SKM-1 (cell line): ENCODE measurements around the gene TIMM50.
"Not testable (repeated sequence)": the region's sequence is repeated elsewhere in the genome, so short reads cannot be mapped to it uniquely, and the experiment has no call there.

Experiments
- DNase-seq: peaks from one replicate; lab custom pipeline; 2025; ENCODE audit not compliant: unreplicated experiment; lab: John Stamatoyannopoulos, UW

The TIMM50 gene

GRCh38 chr19:39480337-39481228 is at the start of gene TIMM50:
TSS of gene TIMM50 (plus strand) at chr19:39480838. CDS start at chr19:39480854, 16 bp downstream.
- DNase-seq: peak; percentile 88

DNA sequence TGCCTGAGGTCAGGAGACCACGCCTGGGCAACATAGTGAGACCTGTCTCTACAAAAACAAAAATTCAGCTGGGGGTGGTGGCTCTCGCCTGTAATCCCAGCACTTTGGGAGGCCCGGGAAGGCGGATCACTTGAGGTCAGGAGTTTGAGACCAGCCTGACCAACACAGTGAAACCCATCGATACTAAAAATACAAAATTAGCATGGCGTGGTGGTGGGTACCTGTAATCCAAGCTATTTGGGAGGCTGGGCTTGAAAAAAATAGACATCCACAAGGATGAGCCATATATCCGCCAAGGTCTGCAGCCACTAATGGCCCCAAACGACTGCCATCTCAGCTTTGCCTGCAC is 48.0 kb upstream of the TIMM50 start:
- DNase-seq: no peak

- no peak for DNase-seq
These were observed 47.1 kb upstream of the TIMM50 start for GRCh38 chr19:39433480-39434079.

GRCh38 chr19:39434123-39435076 is 46.2 kb upstream of the TIMM50 start:
- no peak for DNase-seq

GRCh38 chr19:39435499-39436349 is 44.9 kb upstream of the TIMM50 start, which contains the start of gene RPS16:
TSS of gene RPS16 (minus strand) at chr19:39435949. CDS start at chr19:39435895, 54 bp downstream.
- peak; percentile 98 for DNase-seq

DNA sequence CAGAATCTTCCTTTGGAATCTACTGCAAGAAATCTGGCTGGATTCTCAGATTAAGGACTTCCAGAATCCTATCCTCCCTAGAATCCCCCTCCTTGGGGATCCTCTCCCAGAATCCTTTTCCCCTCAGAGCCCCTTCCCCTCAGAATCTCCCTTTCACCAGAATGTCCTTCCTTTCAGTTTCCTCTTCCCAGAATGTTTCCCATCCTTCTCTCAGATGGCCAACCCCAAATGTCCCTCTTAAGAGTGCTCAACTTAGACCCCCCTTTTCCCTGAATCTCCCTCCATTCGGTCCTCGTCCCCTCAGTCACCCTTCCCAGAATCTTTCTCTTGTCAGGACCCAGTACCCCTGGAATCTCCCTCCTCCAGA is 44.3 kb upstream of the TIMM50 start:
- no peak for DNase-seq

DNA sequence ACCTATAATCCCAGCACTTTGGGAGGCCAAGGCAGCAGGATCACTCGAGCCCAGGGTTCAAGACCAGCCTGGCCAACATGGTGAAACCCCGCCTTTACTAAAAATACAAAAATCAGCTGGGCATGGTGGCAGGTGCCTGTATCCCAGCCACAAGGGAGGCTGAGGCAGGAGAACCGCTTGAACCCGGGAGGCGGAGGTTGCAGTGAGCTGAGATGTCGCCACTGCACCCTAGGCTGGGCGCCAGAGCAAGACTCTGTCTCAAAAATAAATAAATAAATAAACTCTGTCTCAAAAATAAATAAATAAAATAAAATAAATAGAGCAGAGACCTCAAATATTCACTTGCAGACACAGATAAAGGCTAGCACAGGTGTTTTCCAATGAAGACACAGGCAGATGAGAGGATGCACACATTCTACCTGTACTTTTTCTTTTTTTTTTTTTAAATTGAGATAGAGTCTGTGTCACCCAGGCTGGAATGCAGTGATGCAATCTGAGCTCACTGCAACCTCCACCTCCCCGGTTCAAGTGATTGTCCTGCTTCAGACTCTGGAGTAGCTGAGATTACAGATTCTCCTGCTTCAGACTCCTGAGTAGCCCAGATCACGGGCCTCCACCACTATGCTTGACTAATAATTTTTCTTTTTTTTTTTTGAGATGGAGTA is 42.2 kb upstream of the TIMM50 start:
- DNase-seq: no peak

DNA sequence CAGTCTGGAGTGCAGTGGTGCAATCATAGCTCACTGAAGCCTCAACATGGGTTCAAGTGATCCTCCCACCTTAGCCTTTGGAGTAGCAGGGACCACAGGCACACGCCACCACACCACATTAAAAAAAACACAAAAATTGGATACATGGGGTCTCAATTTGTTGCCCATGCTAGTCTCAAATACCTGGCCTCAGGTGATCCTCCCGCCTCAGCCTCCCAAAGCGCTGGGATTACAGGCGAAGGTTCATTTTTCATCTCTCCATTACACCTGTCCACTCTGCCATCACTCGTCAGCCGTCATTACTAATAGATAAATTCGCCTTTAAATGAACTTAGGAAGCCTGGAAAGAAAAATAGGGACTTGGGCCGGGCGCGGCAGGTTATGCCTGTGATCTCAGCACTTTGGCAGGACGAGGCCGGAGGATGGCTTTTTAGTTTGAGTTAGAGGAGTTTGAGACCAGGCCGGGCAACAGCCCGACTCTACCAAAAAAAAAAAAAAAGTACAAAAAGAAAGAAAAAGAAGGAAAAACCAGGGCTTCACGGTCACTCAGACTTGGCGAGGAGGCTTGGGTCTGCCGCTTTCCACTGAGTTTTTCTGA is 35.9 kb upstream of the TIMM50 start:
- DNase-seq: no peak

DNA sequence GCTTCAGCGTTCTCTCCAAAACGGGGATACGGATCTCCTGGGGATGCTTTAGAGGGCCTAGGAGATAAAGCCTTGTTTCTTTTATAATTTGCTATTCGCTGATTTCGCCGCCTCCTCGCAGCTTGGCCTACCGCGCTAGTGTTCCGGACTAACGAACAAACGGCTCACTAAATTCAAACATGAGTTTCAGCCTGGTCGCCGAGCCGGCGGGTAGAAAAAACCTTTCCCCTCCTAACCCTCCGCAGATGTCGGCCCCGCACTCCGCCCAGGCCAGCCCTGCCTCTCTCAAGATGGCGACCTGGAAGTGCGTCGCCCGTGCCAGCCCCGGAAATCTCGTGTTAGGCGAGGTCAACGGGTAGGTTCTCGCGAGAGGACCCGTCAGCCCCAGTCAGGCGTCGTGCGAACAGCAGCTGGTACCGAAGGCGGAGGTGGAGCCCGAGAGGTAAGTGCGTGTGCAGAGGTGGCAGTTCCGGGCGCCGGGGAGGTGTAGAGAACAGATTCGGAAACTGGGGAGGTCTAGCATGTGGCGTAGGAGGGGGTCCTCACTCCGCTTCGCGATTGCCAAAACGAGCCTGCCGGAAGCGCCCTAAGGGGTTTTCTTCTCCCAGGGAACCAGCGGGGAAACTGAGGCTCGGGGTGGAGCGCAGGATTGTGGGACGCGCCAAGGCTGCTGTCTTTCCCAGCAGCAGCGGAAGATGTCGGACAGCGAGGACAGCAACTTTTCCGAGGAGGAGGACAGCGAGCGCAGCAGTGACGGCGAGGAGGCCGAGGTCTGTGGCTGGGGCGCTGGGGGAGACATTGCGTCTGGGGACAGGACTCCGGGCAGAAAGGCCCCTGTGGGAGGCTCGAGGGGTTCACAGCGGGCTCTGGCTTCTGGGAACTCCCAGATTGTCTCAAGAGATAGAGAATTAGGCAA is 35.2 kb upstream of the TIMM50 start, which contains the start of gene SUPT5H:
Gene SUPT5H (plus strand): TSS at position 387 of the 916 bp plus-strand sequence. CDS start 309 bp downstream, at position 696.
- DNase-seq: peak; percentile 93

DNA sequence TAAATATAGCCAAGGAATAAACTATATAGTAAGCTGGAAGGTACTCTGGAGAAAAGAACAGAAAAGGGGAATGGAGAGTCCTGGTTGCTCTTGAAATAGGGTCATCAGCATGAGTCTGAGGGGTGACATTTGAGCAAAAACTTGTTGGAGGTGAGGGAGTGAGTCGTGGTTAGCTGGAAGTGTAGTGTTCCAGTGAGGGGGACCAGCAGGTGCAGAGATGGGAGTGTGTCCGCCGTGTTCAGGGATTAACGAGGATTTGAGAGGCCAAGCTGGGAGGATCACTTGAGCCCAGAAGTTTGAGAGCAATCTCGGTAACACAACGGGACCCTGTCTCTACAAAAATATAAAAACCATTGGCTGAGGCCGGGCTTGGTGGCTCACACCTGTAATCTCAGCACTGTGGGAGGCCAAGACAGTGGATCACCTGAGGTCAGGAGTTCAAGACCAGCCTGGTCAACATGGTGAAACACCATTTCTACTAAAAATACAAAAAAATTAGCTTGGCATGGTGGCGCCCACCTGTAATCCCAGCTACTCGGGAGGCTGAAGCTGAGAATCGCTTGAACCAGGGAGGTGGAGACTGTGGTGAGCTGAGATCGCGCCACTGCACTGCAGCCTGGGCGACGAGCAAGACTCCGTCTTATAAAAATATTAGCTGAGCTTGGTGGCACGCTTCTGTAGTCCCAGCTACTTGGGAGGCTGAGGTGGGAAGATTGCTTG is 34.1 kb upstream of the TIMM50 start:
- DNase-seq: no peak

DNA sequence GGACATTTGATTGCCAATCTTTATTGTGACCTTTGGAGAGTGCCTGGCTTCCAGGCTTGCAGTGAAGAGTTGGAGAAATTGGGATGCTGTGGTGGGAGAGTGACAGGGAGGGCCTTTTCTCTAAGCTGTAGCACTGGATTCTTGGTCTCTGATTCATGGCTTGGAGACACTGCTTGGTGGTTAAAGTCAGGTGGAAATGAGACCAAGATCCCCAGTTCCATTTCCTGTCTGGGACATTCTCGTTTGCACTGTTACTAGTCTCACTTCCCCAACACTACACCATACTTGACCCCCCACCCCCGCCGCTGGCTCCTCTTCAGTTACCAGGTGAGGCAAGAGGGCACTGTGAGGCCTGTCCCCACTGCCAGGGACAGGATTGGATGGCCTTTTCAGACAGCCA is 32.4 kb upstream of the TIMM50 start:
- DNase-seq: no peak

GRCh38 chr19:39449116-39449797 is 31.4 kb upstream of the TIMM50 start:
- no peak for DNase-seq

DNA sequence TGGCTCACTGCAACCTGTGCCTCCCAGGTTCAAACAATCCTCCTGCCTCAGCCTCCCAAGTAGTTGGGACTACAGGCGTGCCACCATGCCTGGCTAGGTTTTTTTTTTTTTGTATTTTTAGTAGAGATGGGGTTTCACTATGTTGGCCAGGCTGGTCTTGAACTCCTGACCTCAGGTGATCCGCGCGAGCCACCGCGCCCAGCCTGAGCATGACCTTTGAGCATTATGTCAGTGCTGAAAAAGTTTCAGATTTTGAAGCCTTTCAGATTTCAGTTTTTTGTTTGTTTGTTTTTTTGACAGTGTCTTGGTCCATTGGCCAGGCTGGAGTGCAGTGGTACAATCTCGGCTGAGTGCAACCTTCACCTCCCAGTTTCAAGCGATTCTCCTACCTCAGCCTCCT is 29.4 kb upstream of the TIMM50 start:
- DNase-seq: not testable (repeated sequence)

- no peak for DNase-seq
These were observed 17.2 kb upstream of the TIMM50 start for GRCh38 chr19:39463403-39463802.

DNA sequence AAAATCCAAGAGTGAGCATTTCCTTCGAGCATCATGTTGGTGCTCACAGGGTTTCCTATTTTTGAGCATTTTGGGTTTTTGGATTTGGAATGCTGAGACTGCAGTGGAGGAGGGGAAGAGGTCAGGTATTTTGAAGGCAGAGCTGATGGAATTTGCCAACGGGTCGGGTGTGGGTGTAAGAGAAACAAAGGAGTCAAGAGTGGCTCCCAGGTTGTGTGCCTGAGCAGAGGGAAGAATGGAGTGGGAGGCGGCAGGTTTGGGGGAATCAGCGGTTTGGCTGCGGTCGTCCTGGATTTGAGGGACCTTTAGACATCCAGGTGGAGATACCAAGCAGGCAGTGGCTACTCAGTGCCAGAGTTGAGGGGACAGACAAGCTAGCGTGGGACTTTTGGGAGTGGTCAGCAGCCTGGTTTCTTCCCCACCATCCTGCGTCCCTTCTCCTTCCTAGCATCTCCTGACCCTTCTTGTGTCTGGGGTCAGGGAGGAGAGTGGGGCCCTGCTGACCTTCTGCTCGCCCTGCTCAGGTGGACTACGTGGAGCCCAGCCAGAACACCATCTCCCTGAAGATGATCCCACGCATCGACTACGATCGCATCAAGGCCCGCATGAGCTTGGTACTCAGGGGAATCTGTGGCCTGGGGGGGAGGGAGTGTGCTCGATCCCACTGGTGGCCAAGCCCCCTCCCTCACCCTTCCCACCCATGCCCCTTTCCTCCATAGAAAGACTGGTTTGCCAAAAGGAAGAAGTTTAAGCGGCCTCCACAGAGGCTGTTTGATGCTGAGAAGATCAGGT is 14.5 kb upstream of the TIMM50 start:
- no peak for DNase-seq

- DNase-seq: no peak
These were observed 12.7 kb upstream of the TIMM50 start for GRCh38 chr19:39467941-39468340.
